Measurements from ENCODE around the gene TBPL1. TPM values are rescaled to one million over a fixed set of nuclear protein-coding genes. Genes with fewer than 3 reads are reported as not detected.

TBPL1 gene
- total and polyA plus RNA-seq, 9 of the 15 experiments (the other 6 are each of a cell fraction or from before 2014, with no cell fraction given) = 78.1 to 152 (median 107) TPM

- ChIA-PET CTCF (ENCODE audit: low intra/inter-chr PET ratio) (interaction anchor here (2.0 to 3.7 kb wide), 2 partner anchors 91 to 125 kb away, joined by 16 to 29 read pairs; no protein-coding TSS in a partner anchor), POLR2A (interaction anchor here (0.8 to 2.2 kb wide), 6 partner anchors 10 to 118 kb away, joined by 3 to 8 read pairs (median 6); no protein-coding TSS in a partner anchor)
- peaks cover 3 to 20% of the 10 kb centered on the region in 2 experiments; a peak in 3 of 5 replicates for H3K4me1 ChIP-seq (replicated peaks in 1 of 2; ENCODE audit: control insufficient read depth in 2 of 2, insufficient read depth in 2 of 2, low read length in 2 of 2)
- H3K79me2 ChIP-seq (ENCODE audit: control insufficient read depth, insufficient read depth, low read length) = peaks cover 100% of the 10 kb centered on the region
- no peaks in the 10 kb centered on the region for H3K27me3 ChIP-seq (ENCODE audit: control insufficient read depth in 2 of 2, insufficient read depth in 2 of 2, low read length in 2 of 2)
- H3K9ac ChIP-seq (ENCODE audit: insufficient read depth in 1 of 2, low read depth in 2 of 2, low read length in 2 of 2) = peak overlapping the region in 1 of 2 experiments; percentile 37; a peak in 1 of 4 replicates
- TF ChIP-seq ZFP91 (CRISPR knock-in tag; IDR thresholded peaks at IDR 0.05) (0 out of 2 replicates have a peak, but pooled peaks have one; percentile 56), RFX1 (IDR thresholded peaks at IDR 0.05) (no peak), C11orf30 (IDR thresholded peaks at IDR 0.05; ENCODE audit: low read depth) (peak; percentile 20; the same call in 1 of the 2 replicates), ZKSCAN8 (CRISPR knock-in tag; IDR thresholded peaks at IDR 0.05) (no peak), MXD1 (CRISPR knock-in tag; IDR thresholded peaks at IDR 0.05; ENCODE audit: borderline replicate concordance, poor library complexity, severe bottlenecking) (no peak), NFIC (IDR thresholded peaks at IDR 0.05) (peak; percentile 72)
- H3K9me3 ChIP-seq (replicated peaks; ENCODE audit: control insufficient read depth, insufficient read depth, low read depth, low read length) = no peaks in the 10 kb centered on the region
- in situ Hi-C loops (cut with MboI) (no loop called here), intact Hi-C loops (cut with micrococcal nuclease) (no loop called here)
- H3K4me2 ChIP-seq (ENCODE audit: insufficient read depth, low read length) = peak overlapping the region; percentile 47; the same call in 1 of the 2 replicates
- FAIRE-seq (no peak), ATAC-seq (peak; percentile 30), DNase-seq (ENCODE audit: extremely low read depth in 1 of 4, low spot score in 3 of 4) (no peak)
- H4K20me1 ChIP-seq (replicated peaks; ENCODE audit: control insufficient read depth, insufficient read depth, low read length) = peaks cover 8% of the 10 kb centered on the region
- no peaks in the 10 kb centered on the region for H3K9me1 ChIP-seq (ENCODE audit: control insufficient read depth, insufficient read depth, low read length)
- no peak overlapping the region for H2AFZ ChIP-seq (ENCODE audit: low read depth, low read length)
- H3K36me3 ChIP-seq (ENCODE audit: control insufficient read depth, insufficient read depth, low read length) = peaks cover 45% of the 10 kb centered on the region; the same call in 2 of the 3 replicates
- H3K4me3 ChIP-seq = no peak overlapping the region
- peak overlapping the region; percentile 67; the same call in 1 of the 3 replicates for H3K27ac ChIP-seq (ENCODE audit: extremely low read depth, low read depth, low read length)
- BruUV-seq (replicated peaks) = no TSS peak
- WGBS (ENCODE audit: insufficient coverage, low coverage, missing lambda C conversion rate) = 12% methylated on average over 2 of the region's 2 CpGs
These were observed 19.4 kb downstream of the TBPL1 start for GRCh38 chr6:133972388-133972787.

All from K562 (cell line).